Nephron (organoid): ENCODE measurements around the gene MTERF2.

ENCODE experiments used
- H3K27ac Mint-ChIP-seq, 3 experiments: 2 replicates each; pipeline ENCODE4 v1.8.0; 2020; ENCODE audit warnings: mixed read lengths in 3 of 3, mild to moderate bottlenecking in 2 of 3, moderate library complexity in 1 of 3
- H3K27me3 Mint-ChIP-seq: 2 replicates; pipeline ENCODE4 v1.8.0; 2021; ENCODE audit warnings: low read depth, mild to moderate bottlenecking, moderate library complexity, mixed read lengths
- H3K36me3 Mint-ChIP-seq: 2 replicates; pipeline ENCODE4 v1.8.0; 2020; ENCODE audit warnings: low read depth, mixed read lengths
- H3K4me1 Mint-ChIP-seq: 2 replicates; pipeline ENCODE4 v1.8.0; 2020; ENCODE audit warnings: mixed read lengths
- H3K4me3 Mint-ChIP-seq, 3 experiments: 2 replicates each; pipeline ENCODE4 v1.8.0; 2020; ENCODE audit warnings: mild to moderate bottlenecking in 3 of 3, mixed read lengths in 3 of 3, moderate library complexity in 2 of 3
- H3K9me3 Mint-ChIP-seq: 2 replicates; pipeline ENCODE4 v1.8.0; 2020; ENCODE audit warnings: mixed read lengths
- TF ChIP-seq, protein P1 (sequence below), 3 experiments: fragments of 200-600 bp; sonication (generic); IDR thresholded peaks; one replicate each; pipeline ENCODE4 v1.5.0; 2021; ENCODE audit warnings: antibody characterized with exemption in 3 of 3; ENCODE audit not compliant: unreplicated experiment in 3 of 3

Gene MTERF2

GRCh38 chr12:106973545-106973944 is 13.4 kb downstream of the MTERF2 start:
- Mint-ChIP-seq H3K9me3 (no peaks in the 10 kb centered on the region), H3K4me1 (peaks cover 46% of the 10 kb centered on the region), H3K27ac (peak overlapping the region; percentile 39 to 95 (median 72)), H3K4me3 (no peak overlapping the region), H3K36me3 (peaks cover 51% of the 10 kb centered on the region), H3K27me3 (no peaks in the 10 kb centered on the region)
- TF ChIP-seq, protein P1, sequence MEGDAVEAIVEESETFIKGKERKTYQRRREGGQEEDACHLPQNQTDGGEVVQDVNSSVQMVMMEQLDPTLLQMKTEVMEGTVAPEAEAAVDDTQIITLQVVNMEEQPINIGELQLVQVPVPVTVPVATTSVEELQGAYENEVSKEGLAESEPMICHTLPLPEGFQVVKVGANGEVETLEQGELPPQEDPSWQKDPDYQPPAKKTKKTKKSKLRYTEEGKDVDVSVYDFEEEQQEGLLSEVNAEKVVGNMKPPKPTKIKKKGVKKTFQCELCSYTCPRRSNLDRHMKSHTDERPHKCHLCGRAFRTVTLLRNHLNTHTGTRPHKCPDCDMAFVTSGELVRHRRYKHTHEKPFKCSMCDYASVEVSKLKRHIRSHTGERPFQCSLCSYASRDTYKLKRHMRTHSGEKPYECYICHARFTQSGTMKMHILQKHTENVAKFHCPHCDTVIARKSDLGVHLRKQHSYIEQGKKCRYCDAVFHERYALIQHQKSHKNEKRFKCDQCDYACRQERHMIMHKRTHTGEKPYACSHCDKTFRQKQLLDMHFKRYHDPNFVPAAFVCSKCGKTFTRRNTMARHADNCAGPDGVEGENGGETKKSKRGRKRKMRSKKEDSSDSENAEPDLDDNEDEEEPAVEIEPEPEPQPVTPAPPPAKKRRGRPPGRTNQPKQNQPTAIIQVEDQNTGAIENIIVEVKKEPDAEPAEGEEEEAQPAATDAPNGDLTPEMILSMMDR (IDR thresholded peaks at IDR 0.05; ENCODE audit: unreplicated experiment in 3 of 3) = no peak

- no peak overlapping the region for H3K27ac Mint-ChIP-seq
- H3K9me3 Mint-ChIP-seq = no peaks in the 10 kb centered on the region
- peaks cover 59% of the 10 kb centered on the region for H3K36me3 Mint-ChIP-seq
- no peak overlapping the region for H3K4me3 Mint-ChIP-seq
- TF ChIP-seq, protein P1 (IDR thresholded peaks at IDR 0.05; ENCODE audit: unreplicated experiment in 3 of 3) = no peak
- no peaks in the 10 kb centered on the region for H3K27me3 Mint-ChIP-seq
- peaks cover 25% of the 10 kb centered on the region for H3K4me1 Mint-ChIP-seq
Observed at GRCh38 chr12:106971065-106971464, 15.9 kb downstream of the MTERF2 start.

DNA sequence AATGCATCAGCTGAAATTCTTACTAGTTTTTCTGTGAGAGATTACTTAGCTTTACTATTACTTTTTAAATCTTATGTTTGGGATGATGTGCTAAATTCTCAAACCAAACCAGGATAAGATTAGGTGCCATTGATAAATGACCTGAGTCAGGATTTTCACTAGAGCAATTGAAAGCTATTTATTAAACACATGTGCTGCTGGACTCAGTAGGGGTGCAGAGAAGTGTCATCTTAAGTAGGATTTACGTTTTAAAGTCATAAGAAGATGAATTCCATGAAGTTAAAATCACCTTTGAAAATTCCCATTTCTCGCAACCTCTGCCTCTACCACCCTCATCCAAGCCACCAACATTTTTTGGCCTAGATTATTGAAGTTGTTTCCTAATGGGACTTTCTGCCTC is 22.4 kb downstream of the MTERF2 start:
- H3K4me3 Mint-ChIP-seq = no peak overlapping the region
- H3K4me1 Mint-ChIP-seq = peaks cover 25% of the 10 kb centered on the region
- H3K9me3 Mint-ChIP-seq = no peaks in the 10 kb centered on the region
- TF ChIP-seq, protein P1 (IDR thresholded peaks at IDR 0.05; ENCODE audit: unreplicated experiment in 3 of 3) = no peak
- no peaks in the 10 kb centered on the region for H3K27me3 Mint-ChIP-seq
- no peak overlapping the region for H3K27ac Mint-ChIP-seq
- peaks cover 63% of the 10 kb centered on the region for H3K36me3 Mint-ChIP-seq

DNA sequence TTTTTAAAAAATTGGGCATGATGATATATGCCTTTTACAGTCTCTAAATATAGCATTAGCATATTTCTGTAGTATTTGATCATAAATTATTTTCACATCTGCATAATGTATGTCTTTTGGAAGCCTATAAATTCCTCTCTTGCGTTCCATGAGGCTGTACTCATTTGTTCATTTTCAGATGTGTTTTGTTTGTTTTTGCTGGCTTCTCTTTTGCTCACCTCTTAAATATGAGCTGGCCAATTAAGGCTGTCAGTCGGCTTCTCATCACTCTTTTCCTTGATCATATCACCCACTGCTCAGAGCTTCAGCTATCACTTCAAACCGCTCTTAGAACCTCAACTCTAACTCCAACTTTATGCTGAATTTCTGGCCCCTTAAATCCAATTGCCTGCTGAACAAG is 24.7 kb downstream of the MTERF2 start:
- peaks cover 54% of the 10 kb centered on the region for H3K36me3 Mint-ChIP-seq
- H3K4me1 Mint-ChIP-seq = peaks cover 41% of the 10 kb centered on the region
- TF ChIP-seq, protein P1 (IDR thresholded peaks at IDR 0.05; ENCODE audit: unreplicated experiment in 3 of 3) = no peak
- no peaks in the 10 kb centered on the region for H3K9me3 Mint-ChIP-seq
- no peak overlapping the region for H3K4me3 Mint-ChIP-seq
- no peaks in the 10 kb centered on the region for H3K27me3 Mint-ChIP-seq
- H3K27ac Mint-ChIP-seq = no peak overlapping the region

DNA sequence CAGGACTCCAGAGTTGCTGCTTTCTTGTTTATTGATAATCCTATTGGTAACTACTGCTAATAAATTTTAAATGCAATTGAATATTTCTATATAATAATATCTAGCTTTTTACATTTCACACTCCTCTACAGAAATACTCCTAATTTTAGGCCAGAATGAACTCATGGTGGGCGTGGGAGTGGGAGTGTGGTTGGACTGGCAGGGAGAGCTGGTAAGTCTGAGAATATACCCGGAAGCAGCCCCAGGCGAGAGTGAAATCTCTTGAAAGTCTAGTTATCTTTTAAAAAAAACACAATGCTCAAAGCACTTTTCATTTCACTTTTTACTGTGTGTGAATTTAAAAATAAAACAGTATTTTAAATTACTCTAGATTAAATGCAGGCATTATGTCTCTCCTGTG is 26.5 kb downstream of the MTERF2 start:
- TF ChIP-seq, protein P1 (IDR thresholded peaks at IDR 0.05; ENCODE audit: unreplicated experiment in 3 of 3) = no peak
- H3K27ac Mint-ChIP-seq = no peak overlapping the region
- no peak overlapping the region for H3K4me3 Mint-ChIP-seq
- H3K9me3 Mint-ChIP-seq = no peaks in the 10 kb centered on the region
- peaks cover 48% of the 10 kb centered on the region for H3K4me1 Mint-ChIP-seq
- H3K27me3 Mint-ChIP-seq = no peaks in the 10 kb centered on the region
- peaks cover 40% of the 10 kb centered on the region for H3K36me3 Mint-ChIP-seq

- Mint-ChIP-seq H3K4me3 (peak overlapping the region; percentile 98 to 100 (median 99)), H3K4me1 (peaks cover 44% of the 10 kb centered on the region), H3K27me3 (no peaks in the 10 kb centered on the region), H3K9me3 (no peaks in the 10 kb centered on the region), H3K27ac (peak overlapping the region; percentile 91 to 98 (median 93)), H3K36me3 (peaks cover 23% of the 10 kb centered on the region)
- TF ChIP-seq, protein P1 (IDR thresholded peaks at IDR 0.05; ENCODE audit: unreplicated experiment in 3 of 3) = no peak
Observed at GRCh38 chr12:106957583-106957982, 29.4 kb downstream of the MTERF2 start.
